HEK293 (cell line): ENCODE data around the gene ARHGAP15.

Experiments
- YY1 ChIP-seq: fragments of 450-650 bp; formaldehyde crosslinking; IDR thresholded peaks from 2 replicates; pipeline ENCODE4 v1.5.1; 2018; ENCODE audit warnings: missing biosample characterization, missing genetic modification characterization
- ZNF2 ChIP-seq: fragments of 450-650 bp; formaldehyde crosslinking; IDR thresholded peaks from 2 replicates; pipeline ENCODE4 v1.5.1; 2016; ENCODE audit warnings: missing biosample characterization, missing genetic modification characterization
- TF ChIP-seq, protein P1 (sequence below): fragments of 450-650 bp; formaldehyde crosslinking; IDR thresholded peaks from 2 replicates; pipeline ENCODE4 v1.5.1; 2016; ENCODE audit warnings: missing biosample characterization, missing genetic modification characterization
- TF ChIP-seq, protein P2 (sequence below): sonication (generic); formaldehyde crosslinking; IDR thresholded peaks from 2 replicates; pipeline ENCODE4 v1.8.1; 2022; ENCODE audit warnings: mild to moderate bottlenecking, moderate library complexity, missing genetic modification reagents
- TF ChIP-seq, protein P3 (sequence below): fragments of 450-650 bp; formaldehyde crosslinking; IDR thresholded peaks from 2 replicates; pipeline ENCODE4 v1.5.1; 2016; ENCODE audit warnings: missing biosample characterization, missing genetic modification characterization

DNA sequence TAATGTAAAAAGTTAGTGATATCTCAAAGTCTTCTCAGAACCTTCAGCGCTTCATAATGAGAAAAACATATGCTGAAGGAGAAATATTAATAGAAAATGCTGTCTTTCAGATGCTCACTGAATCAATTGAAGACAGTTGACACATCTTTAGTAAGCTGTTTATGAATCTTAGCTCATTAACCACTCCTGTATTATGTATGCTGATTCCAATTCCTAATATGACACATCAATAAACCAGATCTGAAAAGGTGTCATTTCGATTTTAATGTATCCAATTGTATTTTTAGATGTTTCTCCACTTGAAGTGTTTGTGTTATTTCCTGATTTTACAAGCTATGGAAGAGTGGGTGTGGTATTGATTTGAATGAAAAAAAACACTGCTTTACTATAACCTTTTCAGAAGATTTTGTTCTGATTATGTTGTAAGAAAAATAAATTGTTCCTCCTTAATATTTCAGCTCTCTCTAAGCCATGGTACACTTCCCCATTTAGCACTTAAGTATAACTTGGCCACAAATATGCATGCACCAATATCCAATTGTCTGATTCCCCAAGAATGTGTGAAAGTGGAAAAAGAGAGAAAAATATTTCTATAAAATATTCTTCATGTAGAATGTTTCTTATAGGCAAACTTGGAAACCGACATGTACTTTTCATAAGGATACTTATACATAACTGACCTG lies 569.8 kb downstream of the ARHGAP15 start:
- TF ChIP-seq YY1 (tag by site-specific recombination) (no peak), ZNF2 (tag by site-specific recombination) (no peak)
- TF ChIP-seq, protein P1, sequence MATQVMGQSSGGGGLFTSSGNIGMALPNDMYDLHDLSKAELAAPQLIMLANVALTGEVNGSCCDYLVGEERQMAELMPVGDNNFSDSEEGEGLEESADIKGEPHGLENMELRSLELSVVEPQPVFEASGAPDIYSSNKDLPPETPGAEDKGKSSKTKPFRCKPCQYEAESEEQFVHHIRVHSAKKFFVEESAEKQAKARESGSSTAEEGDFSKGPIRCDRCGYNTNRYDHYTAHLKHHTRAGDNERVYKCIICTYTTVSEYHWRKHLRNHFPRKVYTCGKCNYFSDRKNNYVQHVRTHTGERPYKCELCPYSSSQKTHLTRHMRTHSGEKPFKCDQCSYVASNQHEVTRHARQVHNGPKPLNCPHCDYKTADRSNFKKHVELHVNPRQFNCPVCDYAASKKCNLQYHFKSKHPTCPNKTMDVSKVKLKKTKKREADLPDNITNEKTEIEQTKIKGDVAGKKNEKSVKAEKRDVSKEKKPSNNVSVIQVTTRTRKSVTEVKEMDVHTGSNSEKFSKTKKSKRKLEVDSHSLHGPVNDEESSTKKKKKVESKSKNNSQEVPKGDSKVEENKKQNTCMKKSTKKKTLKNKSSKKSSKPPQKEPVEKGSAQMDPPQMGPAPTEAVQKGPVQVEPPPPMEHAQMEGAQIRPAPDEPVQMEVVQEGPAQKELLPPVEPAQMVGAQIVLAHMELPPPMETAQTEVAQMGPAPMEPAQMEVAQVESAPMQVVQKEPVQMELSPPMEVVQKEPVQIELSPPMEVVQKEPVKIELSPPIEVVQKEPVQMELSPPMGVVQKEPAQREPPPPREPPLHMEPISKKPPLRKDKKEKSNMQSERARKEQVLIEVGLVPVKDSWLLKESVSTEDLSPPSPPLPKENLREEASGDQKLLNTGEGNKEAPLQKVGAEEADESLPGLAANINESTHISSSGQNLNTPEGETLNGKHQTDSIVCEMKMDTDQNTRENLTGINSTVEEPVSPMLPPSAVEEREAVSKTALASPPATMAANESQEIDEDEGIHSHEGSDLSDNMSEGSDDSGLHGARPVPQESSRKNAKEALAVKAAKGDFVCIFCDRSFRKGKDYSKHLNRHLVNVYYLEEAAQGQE (tag by site-specific recombination), result no peak
- TF ChIP-seq, protein P2, sequence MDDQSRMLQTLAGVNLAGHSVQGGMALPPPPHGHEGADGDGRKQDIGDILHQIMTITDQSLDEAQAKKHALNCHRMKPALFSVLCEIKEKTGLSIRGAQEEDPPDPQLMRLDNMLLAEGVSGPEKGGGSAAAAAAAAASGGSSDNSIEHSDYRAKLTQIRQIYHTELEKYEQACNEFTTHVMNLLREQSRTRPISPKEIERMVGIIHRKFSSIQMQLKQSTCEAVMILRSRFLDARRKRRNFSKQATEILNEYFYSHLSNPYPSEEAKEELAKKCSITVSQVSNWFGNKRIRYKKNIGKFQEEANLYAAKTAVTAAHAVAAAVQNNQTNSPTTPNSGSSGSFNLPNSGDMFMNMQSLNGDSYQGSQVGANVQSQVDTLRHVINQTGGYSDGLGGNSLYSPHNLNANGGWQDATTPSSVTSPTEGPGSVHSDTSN (CRISPR knock-in tag), result no peak
- TF ChIP-seq, protein P3, sequence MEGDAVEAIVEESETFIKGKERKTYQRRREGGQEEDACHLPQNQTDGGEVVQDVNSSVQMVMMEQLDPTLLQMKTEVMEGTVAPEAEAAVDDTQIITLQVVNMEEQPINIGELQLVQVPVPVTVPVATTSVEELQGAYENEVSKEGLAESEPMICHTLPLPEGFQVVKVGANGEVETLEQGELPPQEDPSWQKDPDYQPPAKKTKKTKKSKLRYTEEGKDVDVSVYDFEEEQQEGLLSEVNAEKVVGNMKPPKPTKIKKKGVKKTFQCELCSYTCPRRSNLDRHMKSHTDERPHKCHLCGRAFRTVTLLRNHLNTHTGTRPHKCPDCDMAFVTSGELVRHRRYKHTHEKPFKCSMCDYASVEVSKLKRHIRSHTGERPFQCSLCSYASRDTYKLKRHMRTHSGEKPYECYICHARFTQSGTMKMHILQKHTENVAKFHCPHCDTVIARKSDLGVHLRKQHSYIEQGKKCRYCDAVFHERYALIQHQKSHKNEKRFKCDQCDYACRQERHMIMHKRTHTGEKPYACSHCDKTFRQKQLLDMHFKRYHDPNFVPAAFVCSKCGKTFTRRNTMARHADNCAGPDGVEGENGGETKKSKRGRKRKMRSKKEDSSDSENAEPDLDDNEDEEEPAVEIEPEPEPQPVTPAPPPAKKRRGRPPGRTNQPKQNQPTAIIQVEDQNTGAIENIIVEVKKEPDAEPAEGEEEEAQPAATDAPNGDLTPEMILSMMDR (tag by site-specific recombination), result no peak
